ENCODE data around the gene FLRT1. TPM values are rescaled to one million over a fixed set of nuclear protein-coding genes. Genes with fewer than 3 reads are reported as not detected.

Gene FLRT1
- total RNA-seq, 1 experiment from 2014 or later, result 1.4 TPM

DNA sequence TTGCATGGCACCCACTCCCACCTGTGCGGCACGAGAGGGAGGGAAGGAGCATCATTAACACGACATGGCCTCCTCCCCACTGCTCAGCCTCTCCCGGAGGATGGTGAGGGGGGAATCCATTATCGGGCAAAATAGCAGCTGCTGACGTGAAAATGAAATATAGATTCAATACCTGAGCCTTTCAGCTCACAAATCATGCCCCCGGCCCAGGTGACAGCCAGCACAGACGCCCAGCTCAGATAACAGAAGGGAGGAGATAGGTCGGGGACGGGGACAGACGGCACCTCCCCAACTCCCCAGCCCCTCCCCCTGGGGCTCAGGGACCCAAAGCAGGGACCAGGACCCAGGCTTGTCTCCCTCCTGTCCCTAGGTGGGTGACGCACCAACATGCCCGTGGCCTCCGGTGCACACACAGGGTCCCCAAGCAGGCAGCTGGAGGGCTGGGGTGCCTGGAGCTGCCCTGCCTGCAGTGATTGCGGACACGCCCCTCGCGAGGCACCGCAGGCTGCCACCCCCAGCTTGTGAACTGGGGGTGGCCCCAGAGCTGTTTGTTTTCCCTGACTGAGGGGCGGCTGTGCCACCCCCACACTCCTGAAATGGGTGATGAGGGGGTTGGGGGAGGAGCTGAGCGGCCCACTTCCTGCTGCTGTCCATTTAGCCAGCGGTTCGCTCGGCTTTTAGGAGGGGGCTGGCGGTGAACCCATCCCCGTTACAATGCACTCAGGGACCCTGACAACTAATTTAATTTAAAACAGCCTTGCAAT lies 31.7 kb downstream of the FLRT1 start:
- no peak for DNase-seq (ENCODE audit: low spot score)

DNA sequence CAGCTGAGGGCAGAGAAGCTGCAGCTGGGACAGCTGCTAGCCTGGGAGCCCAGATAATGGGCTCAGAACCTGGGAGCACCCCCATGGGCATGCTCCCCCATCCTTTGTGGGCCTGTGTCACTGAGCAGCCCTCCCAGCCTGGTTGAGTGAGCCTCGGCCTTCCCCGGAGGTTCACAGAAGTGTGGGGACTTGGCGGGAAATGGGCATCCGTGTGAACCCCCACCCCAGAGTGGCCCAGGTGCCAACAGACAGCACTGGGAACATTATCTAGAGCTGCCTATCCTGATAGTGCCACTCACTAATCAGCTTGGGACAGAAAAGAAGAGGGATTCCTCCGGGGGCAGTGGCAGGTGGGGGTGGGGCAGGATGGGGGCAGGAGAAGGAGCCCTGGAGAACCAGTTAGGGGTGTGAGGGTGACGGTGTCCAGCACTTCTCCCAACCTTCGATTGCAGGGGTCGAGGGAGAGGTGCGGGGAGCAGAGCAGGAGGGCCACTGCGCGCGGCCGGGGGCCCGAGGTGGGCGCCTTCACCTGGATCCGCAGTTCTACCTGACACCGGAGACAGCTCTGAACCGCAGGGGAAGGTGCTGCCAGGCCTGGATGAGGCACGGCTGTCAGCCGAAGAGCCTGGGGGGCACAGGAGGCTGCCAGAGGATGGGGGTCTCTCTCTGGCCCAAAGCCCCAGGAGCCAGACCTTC lies 33.1 kb downstream of the FLRT1 start:
- DNase-seq (ENCODE audit: low spot score), result no peak

DNA sequence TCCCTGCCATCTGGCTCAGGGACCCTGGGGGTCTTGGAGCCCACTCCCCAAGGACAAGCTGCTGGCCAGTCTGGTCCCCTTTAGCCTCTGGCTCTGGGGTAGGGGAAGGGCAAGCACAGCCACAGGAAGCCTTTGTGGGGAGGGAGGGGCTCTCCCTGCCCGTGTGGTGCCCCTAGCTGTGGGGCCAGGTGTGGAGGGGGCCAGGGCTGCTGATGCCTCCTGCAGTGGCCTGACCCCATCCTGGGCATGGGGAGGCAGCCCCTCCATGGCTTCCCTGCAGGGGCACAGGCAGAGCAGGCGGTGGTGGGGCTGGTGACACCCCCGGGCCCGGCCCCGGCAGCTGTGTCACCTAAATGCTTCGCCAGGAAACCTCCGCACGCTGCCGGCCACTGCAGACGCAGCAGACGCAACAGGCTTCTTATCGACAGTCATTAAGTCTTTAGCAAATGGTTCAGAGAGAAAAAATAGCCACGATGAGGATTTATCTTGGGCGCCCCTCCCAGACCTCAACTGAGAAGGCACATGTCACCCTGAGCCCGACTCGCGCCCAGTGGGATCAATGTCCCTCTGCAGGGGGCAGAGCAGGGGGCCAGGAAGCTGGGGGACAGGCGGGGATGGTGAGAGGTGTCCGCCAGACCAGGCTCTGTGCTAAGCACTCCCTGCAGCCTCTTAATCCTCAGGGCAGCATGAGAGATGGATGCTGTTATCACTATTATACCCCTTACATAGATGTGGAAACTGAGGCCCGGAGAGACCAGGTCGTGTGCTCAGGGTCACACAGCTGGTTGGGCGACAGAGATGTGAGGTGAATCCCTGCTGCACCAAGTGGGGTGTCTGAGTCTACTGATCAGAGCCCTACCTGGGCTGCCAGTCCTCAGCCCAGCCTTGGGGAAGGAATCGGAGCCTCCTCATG lies 33.9 kb downstream of the FLRT1 start:
- DNase-seq (ENCODE audit: low spot score), result no peak

DNA sequence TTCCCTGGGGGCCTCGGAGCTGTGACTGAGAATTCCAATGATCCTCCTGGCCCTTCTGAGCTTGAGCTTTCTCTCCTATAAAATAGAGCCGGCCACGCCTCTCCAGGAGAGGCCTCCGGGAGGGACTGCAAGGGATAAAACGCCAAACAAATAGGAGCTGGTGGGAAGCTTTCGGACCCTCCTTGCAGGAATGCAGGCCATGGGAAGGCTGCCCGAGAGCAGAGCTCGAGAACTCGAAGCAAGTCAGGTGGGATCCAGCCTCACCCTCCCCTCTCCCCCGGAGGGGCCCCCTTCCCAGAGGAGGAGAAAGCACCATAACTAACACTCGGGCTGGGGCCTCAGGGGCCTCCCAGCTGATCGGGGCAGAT lies 34.6 kb downstream of the FLRT1 start:
- DNase-seq (ENCODE audit: low spot score), result no peak

DNA sequence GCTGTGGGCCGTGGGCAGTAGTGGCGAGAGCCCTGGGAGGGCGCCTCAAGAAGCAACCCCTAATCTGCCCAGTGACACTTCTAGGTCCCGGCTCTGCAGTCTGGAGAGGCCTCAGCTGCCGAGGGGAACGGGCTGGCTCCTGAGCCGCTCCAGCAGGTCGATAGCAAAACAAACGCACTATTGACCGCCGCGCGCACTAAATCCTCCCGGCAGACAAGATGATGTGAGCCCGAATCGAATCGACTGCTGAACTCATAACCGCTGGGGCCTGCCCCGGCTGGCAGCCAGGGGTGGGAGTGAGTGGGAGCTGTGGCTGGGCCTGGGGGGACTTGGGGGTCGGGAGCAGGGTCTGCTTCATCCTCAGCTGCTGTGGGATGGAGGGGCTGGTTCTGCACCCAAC lies 36.1 kb downstream of the FLRT1 start:
- no peak for DNase-seq (ENCODE audit: low spot score)

DNA sequence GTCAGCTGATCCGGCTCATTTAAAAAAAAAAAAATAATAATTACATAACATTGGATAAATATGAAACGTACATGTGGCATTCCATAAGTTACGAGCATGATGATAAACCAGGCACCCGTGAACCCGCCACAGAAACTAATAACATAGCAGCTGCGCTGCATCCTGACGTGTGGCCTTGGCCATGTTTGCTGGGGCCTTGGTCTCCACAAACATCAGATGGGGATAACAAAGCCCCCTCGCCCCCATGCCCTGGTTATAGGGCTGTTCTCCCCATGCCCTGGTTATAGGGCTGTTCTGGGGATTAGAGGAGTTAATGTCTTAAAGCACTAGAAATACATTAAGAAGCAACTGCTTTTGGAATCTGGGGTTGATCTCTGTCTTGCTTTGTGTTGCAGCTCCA lies 36.7 kb downstream of the FLRT1 start:
- no peak for DNase-seq (ENCODE audit: low spot score)

DNA sequence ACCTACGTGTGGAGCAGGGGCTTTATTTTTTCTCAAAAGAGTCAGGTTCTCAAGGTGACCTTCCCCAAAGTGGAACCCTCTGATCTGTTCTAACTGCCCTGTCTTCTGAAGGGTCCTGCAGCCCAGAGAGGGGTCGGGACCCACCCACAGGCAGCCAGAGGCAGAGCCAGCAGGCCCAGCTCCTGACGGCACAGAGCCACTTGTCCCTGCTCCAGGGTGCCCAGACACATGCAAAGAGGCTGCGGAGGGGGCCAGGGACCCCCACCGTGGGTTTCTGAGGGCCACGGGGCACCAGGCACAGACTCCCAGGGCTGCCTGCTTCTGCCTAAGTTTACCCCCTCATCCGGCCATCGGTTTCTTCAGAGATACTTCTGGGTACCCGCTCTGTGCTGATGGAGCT lies 37.1 kb downstream of the FLRT1 start:
- no peak for DNase-seq (ENCODE audit: low spot score)

DNA sequence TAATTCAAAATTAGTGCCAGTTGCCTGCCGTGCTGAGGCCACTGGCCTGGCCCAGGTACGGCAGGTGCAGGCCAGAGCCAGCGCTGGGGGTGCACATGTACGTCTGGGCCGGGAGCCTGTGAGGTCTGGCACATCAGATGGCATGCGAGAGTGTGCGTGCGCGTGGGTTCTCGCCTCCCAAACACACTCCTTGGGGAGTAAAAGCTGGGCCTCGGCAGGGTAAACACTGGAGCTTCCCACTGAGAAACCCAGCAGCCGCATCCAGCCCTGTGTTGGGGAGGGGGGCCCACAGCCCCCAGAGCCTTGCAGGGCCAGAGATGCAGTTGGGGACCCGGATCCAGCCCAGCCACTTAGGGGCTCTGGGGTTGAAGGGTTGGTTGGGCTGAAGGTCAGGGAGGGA lies 37.8 kb downstream of the FLRT1 start:
- DNase-seq (ENCODE audit: low spot score), result no peak

DNA sequence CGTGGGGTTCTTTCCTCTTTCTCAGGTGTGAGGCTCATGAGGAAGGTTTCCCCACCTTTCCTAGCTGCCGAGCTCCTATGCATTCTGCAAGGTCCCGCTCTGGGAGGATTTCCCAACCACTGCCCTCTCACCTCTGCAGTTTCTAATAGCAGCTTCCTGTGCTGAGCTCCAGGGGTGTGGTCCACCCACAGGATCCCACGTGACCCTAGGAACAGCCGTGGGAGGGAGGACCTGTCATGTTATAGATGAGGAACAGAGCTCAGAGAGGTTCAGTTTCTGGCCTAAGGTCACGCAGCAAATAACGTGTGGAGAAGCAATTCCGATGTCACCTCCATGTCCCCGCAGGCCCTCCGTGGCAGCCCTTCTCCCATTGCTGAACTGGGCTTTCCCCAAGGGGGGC lies 38.5 kb downstream of the FLRT1 start:
- no peak for DNase-seq (ENCODE audit: low spot score)

DNA sequence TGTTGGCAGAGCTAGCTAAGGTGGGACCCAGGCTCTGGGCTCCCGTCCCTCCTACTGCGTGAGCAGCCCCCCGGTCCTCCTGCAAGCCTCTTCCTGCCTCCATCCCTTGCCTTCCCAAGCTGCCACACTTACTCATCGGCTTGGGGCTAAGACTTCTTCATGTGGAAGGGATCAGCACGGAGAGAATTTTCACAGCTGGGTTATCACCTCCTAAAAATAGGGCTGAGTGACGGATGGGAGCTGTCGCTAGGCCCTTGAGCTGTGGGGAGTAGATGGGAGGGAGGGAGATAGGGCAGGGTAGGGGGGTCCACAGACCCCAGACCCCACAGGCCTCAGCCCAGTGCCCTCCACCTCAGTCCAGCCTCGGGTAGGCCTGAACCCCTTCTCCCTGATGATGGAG lies 41.0 kb downstream of the FLRT1 start:
- DNase-seq (ENCODE audit: low spot score), result no peak

DNA sequence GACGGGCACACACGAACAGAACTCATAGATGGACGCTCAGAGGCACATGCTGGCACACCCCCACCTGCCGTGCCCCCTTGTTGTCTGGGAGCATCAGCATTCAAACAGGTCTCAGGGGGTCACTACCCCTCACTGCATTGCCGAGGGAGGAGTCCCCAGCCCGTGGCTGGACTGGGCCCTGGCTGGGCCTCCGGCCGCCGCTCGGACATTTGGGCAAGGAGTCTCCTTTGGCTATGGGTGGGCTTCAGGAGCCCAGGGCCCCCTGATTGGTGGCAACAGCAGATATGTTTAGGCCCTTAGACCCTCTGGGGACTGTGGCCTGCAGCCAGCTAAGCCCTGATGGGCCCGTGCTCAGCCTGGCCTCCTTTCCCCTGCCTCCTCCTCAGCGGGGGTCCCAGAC lies 41.9 kb downstream of the FLRT1 start:
- no peak for DNase-seq (ENCODE audit: low spot score)

DNA sequence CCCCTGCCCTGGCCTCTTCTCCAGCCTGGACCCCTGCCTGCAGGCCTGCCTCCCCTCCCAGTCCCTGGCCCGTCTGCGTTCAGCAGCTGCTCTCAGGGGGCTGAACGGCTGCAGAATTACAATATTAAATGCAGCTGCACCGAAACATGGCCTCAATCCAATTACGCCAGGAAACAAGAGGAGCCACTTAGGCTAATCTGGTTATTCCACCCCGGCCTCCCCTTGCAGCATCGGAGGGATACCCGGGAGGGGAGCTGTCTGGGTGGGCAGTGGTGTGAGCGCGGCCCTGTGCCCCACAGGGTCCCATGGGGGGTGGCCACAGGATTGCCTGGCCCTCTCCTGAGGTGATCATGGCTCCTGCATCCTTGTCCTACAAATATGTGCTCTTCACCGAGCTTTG lies 42.6 kb downstream of the FLRT1 start:
- no peak for DNase-seq (ENCODE audit: low spot score)

DNA sequence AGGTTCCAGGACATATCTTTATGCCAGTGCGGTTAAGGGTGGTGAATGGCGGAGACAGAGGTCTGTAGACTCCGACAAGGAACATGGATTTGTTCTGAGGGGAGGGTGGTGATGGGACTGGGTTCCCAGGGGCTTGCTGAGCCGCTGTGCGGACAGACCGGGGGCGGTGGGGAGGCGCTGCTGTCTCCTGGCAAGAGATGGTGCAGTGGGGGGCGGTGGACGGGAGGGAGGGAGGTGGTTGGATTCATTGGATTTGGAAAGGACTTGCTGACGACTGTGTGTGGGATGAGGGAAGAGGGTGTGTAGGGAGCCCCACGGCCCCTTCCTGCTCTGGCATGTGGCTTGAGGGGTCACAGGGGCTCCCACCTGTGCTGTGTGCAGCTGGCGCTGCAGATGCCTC lies 43.2 kb downstream of the FLRT1 start:
- DNase-seq (ENCODE audit: low spot score), result no peak

DNA sequence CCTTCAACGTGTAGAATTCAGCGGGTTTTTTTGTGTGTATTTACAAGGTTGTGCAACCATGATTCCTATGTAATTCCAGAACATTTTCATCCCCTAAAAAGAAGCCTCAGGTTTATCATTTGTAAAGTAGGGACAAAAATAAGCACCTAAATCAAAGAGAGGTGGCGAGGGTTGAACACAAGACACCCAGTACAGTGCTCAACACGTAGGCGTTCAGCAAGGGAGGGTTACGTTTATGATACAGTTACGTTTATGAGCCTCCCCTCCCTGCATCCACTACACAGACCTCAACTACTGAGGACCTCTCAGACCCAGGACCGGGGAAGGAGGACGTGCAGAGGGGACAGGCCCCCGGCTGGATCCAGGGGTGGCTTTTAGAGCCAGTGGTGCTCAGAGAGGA lies 44.7 kb downstream of the FLRT1 start:
- DNase-seq (ENCODE audit: low spot score), result no peak

DNA sequence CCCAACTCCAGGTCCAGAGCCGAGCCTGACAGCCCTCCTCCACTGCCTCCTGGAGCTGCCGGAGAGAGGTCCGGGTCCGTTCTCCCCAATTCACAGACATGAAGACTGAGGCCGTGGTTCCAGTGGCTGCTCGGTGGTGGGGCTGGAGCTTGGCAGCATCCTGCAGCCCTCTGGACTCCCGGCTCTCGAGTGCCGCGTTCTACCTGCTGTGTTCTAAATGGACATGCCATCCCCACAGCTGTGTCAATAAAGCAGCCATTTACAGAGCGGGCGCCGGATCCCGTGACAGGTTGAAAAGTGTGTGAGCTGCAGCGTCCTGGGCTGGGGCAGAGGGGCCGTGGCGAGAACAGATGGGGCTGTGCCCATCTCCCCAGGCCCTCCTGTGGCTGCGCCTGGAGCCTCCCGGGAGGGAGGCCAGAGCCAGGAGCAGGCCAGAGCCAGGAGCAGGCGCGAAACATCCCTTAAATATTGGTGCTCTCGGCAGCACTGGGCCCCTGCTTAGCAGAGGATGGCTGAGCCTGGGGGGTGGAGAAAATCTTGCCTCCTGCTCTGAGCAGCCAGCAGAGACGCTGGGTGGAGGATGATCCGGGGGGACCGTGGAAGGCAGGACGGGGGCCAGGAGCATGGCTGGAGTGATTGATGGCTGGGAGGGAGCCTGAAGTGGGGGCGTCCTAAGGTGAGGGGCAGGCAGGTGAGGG lies 46.2 kb downstream of the FLRT1 start:
- DNase-seq (ENCODE audit: low spot score), result no peak

DNA sequence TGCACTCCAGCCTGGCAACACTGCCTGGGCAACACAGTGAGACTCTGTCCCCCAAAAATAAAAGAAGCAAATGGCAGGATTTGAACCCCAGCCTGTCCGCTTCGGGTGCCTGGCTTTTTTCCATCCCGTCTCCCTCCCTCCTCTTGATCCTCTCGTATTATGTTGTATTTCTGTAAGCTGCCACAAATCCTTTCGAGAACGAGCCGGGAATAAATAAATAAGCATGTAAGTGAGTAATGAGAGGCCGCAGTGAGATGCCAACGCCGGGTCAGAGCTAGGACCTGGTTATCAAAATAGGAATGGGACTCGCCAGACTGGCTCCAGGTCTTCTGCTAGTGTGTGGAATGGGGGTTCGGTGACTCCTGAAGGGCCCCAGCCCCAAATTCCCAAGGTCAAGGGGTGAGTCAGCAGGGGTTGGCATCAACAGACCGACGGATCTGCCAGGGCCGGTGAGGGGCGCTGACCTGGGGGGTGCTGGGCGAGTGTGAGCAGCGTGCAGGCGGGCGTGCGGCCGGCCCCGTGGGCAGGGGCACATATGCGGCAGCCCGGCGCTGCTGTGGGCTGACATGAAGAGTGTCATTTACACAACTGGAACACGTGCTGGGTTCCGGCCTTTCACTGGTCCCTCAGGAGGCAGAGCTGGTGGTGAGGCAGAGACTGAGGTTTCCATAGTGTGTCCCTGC lies 47.8 kb downstream of the FLRT1 start:
- peak; percentile 47 for DNase-seq (ENCODE audit: low spot score)

DNA sequence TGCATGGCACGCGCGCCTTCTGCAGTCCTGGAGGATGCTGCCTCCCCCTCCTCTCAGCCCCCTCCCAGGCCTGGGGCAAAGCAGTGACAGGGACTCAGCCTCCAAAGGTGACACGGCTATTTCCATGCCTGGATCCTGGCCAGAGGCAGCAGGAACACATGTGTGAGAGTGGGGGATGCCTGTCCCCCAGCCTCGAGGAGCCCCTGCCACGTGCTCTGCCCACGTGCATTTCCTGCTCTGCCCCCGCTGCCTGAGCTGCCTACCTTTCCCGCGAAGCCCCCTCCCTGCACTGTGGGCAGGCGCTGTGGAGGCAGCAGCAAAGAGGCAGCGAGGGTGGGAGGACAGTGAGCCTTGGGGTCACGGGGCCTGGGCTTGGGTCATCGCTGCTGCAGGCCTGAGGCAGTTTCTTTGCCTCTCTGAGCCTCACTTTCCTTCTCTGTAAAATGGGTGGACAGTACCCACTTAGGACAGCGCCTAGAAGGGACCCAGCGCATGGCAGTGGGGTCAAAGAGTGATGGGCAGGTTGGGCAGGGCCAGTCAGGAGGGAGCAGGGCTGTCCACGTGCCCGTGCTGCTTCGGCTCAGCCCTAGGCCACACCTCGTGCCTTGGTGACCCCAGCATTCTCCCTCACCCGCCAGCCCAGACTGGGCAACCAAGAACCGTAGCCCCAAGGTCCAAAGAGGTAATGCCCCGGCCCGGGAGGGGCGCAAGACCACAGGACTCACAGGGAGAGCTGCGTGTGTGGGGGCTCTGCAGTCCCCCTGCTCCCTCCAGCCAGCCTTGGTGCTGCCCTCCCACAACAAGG lies 48.6 kb downstream of the FLRT1 start:
- no peak for DNase-seq (ENCODE audit: low spot score)

DNA sequence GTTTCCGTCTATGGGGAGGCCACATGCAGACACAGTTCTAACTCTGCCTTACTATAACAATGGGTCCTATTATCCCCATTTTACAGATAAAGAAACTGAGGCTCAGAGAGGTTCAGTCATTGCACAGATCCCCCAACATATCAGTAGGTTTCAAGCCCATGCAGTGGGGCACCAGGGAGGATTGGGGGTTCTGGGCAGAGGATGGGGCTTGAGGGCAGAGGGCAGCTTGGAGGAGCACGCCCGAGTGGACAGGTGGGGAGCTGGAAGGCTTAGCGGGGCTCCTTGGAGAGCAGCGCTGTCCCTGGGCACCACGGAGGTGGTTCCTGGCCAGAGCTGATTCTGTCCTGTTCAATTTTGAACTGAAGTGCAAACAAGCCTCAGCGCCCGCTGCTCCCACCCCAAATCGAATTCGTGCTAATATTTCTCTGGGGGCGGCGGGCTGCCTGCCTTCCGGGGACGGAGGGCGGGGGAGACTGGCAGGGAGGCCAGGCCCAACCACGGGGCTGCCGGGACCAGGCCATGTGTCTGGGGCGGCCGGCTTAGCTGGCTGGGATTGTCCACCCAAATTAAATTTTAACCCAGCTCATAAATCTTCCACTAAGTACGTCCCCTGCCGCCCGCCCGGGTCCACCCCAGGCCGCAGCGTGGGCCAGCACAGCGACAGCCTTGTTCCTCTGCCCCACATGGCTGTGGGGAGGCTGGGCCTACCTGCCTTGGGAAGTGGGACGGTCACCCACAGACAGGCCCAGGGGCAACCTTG lies 49.4 kb downstream of the FLRT1 start:
- no peak for DNase-seq (ENCODE audit: low spot score)

All from H4 (cell line).